NCI-H526 treated with DMSO at 0.1 percent for 48 hours (cell line): Measurements from ENCODE around the gene LCN1.
A peak's percentile ranks its signal among the peaks of the same experiment; 100 is the strongest.

Experiments used
- DNase-seq: peaks from one replicate; lab custom pipeline; 2025; lab: John Stamatoyannopoulos, UW

LCN1 gene

DNA sequence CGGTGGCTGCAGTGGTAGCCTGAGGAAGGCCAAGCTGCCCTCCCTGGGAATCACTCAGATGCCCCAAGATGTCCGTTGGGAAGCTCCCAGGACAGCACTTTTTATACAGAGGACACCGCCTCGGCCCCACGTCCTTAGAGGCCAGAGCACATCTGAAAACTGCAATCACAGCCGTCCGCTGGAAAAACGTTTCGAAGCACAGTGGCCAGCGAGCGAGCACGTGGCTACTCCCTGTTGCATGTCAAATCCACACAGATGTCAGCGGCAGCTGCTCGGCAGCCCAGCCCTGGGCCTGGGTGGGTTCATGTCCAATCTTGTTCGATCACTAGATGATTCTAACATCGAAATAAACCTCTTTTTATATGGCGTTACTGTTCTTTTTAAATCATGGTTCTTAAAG lies 32.7 kb upstream of the LCN1 start:
- no peak for DNase-seq

DNA sequence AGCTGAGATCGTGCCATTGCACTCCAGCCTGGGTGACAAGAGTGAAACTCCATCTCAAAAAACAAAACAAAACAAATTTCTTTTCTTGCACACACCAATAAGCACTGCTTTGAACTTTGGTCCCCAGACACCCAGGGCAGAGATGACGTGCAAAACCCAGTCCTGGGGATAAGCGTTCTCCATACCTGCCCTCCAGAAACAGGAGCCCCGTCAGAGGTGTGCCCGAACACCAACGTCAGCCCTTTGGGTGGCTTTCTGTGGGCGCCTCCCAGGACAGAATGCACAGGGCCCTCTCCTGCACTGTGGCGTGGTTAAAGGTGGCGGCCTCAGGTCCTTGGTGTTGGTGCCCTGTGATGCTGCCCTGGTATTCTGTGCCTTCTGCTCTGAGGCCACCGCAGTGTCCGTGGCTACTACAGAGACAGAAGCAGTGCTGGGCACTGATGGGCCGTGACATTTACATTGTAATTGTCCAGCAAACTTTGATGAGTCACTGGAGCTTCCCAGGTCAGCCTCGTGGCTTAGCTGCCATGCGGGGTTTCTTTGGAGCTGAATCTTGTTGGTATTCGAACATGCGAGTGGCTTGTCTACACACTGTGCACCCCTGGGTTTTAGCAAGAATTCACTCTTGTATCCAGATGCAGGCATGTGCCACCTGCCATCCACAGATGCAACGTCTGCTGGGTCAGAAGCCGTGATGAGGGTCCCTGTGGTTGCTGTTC lies 31.9 kb upstream of the LCN1 start:
- no peak for DNase-seq

DNA sequence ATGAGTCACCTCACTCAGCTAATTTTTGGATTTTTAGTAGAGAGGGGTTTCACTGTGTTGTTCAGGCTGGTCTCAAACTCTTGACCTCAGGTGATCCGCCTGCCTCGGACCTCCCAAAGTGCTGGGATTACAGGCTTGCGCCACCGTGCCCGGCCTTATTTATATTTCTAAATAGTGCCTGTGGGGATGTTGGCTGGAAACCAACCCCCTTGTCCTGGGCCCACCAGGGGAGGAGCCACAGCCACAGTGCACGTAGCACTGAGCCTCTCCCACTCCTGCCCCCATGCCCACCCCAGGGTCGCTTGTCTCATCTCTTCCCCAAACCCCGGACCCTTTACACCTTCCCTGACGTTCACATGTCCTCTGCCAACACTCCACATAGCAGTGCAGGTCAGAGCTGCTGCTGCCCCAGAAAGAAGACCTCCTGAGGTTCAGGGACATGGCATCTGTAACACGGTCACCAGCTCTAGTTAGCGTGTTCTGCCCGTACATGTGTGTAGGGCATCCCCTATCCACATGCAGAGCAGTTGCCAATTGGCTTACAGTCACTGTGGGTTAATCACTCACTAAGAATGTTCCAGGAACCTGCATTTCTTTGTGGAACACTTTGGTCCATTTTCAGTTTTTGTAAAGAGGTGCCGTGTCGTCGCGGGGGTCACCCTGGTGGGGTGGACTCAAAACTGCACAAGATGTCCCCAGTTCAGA lies 30.9 kb upstream of the LCN1 start:
- DNase-seq: no peak

DNA sequence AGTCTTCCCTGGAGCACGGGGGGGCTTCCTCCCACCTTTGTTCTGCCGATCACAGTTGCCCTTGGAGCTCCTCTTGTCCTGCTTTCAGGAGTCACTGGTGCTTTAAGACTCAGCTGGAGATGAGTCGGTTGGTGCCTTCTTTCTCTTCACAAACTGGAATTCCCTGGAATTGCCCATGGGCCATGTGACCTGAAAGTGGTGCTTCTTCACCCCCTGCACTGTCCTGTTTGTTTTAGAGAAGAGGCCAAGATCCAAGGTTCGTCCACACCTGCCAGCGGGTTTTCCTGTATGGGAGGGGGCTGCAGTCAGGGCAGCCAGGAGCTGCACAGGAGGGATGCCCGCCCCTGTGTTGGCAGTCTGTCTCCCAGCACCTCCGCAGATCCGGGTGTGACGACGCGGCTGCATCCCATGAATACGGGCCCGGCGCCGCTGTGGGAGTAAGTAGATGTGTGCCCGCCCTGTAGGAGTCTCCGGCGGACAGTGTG lies 30.2 kb upstream of the LCN1 start:
- no peak for DNase-seq

DNA sequence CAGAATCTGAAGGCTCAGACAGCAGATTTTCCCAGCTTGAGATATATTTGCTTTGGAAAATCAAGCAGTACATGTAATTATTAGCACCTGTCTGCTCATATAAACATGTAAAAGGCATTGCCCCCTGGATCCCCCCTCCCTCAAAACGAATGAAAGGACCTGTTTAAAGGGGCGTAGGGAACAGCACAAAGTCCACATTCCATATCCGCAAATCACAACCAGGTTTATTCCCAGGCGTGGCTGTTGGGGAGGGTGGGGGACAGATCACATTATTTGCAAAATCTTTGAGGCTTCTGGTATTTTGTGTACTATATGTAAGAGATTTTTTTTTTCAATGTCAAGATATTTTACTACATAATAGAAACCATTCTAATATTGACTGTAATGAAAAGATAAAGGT lies 29.5 kb upstream of the LCN1 start:
- no peak for DNase-seq

DNA sequence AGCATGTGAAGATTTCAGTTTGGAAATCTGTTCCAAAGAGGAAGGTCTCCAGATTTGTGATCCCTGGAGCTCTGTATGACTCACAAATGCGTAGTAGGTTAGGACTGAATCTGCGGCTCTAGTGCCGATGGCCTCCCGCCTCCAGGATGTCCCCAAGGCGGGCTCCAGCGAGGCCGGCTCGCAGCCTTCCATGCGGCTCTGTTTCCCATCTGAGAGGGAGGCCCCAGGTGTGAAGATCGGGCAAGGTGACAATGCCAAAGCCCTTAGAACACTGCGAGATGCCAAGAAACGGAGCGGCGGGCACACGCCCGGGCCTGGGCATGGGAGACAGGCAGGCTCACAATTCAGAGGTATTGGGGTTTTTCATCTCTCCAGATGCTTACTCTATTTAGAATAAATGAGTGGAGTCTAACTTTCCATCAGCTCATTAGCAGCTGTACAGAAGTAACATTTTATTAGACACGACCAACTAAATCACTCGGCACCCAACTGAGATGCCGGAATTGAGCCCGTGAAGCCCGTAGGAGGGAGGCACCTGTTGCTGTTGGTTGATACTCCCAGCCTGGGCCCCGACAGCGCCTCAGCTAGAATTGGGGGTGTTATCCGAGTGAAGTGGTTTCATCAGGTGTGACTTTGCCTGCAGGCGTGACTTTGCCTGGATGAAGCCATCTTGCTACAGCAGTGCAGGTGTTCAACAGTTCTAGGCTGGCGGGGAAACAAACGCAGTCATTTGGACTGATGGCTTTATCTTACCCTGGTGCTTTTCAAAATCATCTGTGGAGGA lies 28.2 kb upstream of the LCN1 start:
- DNase-seq: no peak

DNA sequence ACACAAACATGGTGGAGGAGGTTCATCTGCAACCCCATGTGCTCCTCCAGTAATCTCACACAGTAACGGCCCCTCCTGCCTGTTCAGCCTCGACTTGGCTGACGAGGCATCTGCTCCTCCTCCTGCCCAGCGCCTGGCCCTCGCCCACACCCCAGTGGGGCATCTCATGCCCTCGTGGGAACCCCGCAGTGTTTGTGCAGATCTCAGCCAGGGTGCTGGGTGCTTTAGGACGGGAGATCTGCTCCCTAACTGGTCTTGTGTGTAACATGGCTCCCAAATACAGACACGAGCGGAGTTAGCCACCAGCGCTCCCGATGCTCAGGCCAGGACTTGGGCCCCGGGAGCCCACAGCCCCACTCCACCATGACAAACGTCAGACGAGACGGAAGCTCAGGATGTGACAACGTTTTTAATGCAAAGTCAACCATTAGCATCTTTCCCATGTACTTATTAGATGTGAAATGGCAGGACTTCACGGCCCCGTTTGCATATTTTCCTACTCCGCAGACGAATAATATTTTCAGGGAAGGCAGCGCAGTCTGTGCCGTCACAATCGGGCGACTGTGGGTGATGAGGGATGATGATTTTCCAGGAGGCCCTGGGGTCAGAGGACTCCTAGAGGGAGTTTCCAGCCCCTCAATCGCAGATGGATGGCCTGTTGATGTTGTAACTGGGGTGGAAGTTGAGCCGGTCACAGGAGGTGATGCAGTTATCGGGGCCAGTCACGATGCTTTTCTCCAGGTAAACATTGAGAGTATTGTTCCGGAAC lies 26.3 kb upstream of the LCN1 start:
- DNase-seq: no peak

DNA sequence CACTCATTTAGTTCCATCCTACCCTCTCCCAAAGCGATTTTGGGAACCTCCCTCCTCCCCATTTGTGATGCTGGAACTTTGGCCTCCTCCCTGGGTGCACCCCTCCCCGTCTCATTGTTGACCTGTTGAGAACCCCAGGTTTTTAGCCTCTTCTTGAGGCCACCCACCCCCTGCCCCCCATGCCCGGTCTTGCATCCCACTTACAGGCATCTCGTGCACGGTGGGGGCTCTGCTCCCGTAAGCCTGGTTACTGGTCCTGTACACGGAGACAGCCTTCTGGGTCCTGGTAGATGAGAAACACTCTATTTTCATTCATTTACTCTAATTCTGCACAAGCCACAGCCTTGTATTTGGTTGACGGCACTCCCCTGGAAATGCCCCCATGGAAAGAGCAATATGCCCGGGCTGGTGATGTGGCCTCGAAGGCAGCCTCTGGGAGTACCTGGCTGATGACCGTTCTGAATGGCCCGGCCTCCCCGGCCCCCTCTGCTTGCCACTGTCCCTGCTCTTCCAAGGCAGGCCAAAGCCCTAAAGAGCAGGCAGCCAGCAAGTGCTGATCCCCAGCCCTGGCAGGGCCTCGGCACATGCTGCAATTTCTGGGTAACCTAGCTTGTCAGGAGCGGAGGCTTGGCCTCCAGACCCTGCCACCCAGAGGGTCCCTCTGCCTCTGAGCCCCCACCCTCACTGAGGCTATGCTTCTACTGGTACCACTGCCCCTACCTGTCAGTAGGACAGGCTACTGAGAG lies 22.7 kb upstream of the LCN1 start:
- no peak for DNase-seq

DNA sequence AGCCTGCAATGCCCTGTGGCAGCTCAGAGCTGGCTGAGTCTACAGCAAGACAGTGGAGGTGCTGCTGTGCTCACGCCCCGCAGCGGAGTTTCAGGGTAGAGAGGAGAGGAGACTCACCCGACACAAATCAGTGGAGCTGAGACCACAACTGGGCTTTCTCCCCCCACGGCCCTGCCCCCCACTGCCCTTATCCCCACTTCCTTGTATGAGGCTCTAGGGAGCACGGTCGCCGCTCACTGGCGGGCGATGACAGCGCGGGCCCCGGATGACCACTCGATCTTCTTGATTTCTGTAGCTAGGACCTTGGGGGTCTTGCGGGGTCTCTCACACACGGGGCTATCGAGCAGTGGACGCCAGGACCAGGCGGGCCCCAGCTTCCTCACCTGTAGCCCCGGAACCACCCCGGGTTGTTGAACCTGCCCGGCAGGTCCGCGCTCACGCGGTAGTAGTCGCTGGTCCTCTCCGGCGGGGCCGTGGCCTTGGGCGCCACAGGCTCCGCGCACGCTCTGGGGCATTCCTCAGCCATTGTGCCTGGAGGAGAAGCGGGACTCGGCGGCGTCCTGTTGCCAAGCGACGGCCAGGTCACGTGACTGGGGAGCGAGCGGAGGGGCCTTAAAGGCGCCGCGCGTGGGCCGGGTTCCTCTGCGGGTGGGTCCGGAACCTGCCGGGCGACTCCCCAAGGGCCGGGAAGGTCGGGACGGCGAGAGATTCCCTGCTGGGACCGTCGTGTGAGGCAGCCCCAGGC lies 21.7 kb upstream of the LCN1 start:
- DNase-seq: peak; percentile 59

DNA sequence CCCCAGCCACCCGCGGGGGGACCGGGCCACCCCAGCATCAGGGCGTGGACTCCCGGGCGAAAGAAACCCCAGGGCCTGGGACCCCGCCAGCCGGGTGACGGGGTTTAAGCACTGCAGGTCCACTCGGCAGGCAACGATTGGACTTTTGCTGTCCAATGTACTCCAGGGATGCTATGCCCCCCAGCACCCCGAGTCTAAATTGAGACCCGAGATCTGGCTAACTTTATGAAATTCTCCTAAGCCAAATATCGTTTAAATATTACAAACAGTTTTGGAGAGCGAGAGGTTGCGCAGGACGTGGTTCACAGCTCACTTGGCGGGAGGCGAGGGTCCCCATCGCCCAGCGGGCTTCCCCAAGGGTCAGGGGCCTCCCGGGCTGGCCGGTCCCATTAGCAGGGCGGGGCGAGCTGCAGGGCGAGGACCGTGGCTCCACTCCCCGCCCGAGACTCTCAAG lies 21.1 kb upstream of the LCN1 start:
- DNase-seq: no peak

DNA sequence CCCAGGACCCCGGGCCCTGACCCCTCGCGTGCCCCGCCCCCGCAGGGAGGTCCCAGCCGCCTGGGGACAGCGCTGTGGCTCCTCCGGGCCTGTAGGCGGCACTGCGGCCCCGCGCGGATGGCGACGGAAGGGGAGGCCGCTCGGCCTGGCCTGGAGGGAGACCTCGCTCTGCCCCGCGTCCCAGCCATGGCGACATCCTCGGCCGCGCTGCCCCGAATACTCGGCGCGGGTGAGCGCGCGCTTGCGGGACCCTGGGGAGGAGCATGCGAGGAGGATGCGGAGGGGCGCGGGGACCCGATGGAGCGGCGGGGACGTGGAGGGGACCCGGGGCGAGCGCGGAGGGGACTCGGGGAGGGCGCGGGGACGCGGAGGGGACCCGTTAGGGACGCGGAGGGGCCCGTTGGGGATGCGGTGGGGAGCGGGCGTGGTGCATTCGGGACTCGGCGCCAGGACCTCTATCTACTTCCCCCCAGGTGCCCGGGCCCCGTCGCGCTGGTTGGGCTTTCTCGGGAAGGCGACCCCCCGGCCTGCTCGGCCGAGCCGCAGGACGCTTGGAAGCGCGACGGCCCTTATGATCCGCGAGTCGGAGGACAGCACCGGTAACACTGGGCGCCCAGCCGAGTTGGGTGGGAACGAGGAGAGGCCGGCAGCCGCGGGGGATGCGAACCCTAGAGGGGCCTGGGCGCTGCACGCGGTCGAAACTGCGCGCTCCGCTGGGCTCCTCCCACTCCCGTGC lies 20.5 kb upstream of the LCN1 start, which contains the start of gene MRPS2:
MRPS2 (plus strand) TSS at position 158 of the 736 bp plus-strand sequence; CDS start at position 187, 29 bp downstream.
- DNase-seq: peak; percentile 40

DNA sequence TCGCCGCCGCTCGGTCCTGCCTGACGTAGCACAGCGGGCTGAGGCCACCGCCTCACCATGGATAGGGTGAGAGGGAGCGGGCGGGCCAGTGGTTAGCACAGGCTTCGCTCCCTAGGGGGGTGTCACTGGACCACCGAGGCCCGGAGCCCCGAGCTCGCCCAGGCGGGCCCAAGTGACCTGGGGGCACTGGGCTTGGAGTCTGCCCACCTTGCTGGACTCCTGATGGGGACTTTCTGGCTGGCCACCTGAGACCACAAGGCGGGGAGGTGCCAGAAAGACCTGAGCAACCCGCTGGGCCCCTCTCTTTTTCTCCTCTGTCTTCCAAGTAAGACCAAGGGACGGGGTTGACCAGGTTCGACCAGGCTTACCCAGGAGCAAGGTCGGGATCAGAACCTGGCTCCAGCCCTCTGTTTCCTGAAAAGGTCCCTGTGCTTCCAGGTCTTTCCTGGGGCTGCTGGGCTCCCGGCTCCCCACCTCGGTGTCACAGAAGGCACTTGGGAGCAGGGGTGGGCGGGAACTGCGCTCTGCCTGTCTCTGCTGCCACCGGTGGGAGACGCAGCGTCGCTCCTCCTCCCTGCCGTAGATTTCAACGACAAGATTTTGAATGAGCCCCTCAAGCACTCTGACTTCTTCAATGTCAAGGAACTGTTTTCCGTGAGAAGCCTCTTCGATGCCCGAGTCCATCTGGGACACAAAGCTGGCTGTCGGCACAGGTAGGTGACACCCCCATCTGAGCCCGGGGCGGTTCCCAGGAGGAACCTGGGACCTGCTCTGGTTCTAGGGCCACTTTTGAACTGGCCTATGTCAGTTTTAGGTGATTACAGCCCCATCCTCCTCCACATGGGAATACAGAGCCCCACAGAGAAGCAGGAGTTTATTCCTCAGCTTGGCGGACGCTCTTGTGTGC lies 19.7 kb upstream of the LCN1 start:
- DNase-seq: no peak

DNA sequence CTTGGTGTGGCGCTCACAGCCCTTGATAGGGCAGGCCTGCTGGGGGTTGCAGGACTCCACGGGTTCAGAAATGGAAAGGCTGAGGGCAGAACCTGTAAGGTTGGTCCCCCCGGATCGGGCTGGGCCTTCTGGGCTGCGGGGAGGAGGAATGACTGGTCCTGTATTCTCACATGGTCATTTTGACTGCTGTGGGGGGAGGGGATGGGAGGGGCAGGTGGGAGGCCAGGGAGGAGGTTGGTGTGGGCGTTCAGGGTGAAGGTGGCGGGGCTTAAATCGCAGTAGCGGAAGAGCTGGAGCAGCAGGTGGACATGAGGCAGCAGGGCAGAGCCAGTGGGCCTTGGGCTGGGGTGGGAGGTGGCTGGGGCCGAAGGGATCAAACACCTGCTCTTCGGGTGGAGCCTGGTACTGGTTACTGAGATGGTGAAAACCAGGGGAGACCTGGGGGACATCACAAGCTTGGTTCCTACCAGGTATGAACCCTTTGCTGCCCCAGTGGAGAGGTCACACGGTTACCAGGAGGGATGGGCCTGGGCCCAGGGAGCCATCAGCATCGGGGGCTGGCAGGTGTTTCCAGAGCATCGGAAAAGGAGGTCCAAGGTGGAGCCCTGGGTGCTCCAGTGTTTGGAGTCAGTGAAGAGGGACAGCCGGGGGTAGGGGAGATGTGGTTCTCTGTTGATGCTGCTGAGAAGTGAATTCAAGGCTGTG lies 18.9 kb upstream of the LCN1 start:
- DNase-seq: no peak

DNA sequence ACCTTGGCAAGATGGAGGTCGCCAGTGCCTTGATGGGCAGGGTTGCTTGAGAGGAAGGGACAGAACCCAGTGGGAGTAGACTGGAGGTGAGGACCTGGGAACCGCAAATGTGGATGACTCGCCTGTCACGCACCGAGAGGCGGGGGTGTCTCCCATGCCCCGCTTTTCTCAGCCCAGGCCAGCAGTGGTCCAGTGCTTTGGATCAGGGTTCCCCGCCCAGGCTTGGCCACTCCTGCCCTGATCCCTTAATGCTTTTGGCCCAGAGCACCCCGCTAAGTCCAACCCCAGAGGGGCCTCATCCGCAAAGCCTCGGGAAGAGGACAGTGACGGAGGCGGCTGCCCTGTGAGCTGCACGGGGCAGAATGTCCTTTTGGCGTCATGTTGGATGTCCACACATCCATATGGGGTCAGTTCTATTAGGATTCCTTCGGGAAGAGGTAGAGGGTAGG lies 18.3 kb upstream of the LCN1 start:
- no peak for DNase-seq

DNA sequence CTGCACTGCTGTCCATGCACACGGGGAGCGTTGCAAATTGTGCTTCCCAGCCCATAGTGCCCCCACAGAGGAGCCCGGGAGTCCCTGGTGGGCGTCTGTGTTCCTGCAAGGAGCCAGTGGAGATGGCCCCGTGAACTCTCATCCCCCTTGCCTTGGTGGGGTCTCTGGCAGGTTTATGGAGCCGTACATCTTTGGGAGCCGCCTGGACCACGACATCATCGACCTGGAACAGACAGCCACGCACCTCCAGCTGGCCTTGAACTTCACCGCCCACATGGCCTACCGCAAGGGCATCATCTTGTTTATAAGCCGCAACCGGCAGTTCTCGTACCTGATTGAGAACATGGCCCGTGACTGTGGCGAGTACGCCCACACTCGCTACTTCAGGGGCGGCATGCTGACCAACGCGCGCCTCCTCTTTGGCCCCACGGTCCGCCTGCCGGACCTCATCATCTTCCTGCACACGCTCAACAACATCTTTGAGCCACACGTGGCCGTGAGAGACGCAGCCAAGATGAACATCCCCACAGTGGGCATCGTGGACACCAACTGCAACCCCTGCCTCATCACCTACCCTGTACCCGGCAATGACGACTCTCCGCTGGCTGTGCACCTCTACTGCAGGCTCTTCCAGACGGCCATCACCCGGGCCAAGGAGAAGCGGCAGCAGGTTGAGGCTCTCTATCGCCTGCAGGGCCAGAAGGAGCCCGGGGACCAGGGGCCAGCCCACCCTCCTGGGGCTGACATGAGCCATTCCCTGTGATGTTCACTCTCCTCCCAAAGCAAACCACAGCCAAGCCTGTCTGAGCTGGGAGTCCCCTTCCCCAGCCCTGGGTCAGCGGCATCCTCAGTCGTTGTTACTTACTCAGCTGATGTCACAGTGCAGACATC lies 17.6 kb upstream of the LCN1 start:
- DNase-seq: no peak

DNA sequence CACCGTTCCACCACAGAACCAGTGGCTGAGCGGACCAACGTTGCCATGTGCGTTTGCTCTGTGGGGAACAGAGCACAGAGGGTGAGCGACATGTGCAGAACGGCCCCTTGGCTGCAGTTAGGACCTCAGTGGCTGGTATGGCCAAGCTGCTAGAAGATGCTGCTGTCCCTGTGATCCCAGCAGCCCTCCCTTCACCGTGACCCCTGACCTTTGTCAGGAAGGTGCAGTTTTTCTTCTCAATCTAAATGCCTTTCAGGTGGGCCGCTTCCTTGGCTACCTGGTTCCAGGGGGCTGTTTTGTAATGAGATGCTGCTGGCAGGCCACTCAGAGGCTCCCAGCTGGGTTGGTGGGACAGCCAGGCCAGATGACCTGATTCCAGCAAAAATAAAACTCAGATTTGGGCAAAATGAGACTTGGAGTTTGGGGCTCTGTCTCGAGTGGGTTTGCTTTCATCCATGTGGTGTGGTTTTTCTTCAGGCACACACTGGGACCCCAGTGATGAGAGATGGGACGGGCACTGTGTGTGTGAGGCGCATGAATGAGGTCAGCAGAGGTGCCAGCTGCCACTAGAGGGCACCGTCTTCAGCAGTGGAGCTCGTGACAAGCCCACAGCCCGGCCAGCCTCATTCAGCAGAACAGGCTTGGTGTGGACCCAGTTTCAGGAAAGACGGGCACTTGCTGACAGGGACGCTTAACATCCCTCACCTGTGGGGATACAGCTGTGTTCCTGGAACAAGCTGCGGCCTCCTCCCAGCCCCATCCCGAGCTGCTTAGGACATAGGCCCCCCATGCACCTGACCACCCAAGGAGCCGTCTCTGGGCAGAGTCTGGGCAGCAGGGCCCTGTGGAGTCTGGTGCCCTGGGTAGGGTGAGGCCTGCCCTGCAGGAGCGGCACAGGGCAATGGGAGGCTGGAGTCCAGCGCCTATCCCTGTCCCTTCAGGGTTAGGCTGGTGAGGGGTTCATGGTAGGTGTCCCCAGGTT lies 16.7 kb upstream of the LCN1 start:
- DNase-seq: no peak
